HuH-7.5 (cell line): ENCODE results near the gene GPR82.
"Not testable (repeated sequence)": the region's sequence is repeated elsewhere in the genome, so short reads cannot be mapped to it uniquely, and the experiment has no call there.

Experiments
- DNase-seq: peaks from one replicate; pipeline ENCODE4 v3.0.0; 2011; ENCODE audit warnings: low spot score

GPR82 gene

GRCh38 chrX:41719610-41720009, 4.4 kb upstream of the GPR82 start:
- not testable (repeated sequence) for DNase-seq

- DNase-seq, result no peak
These were observed 3.7 kb upstream of the GPR82 start for GRCh38 chrX:41720125-41720779.

GRCh38 chrX:41721590-41721989, 2.4 kb upstream of the GPR82 start:
- DNase-seq, result no peak

- DNase-seq, result no peak
These were observed 1.8 kb upstream of the GPR82 start for GRCh38 chrX:41722214-41722613.

GRCh38 chrX:41722816-41723618, 964 bp upstream of the GPR82 start:
- DNase-seq, result no peak

GRCh38 chrX:41728125-41728524, 4.1 kb downstream of the GPR82 start:
- no peak for DNase-seq

GRCh38 chrX:41730081-41730480, 6.1 kb downstream of the GPR82 start:
- DNase-seq, result no peak

- no peak for DNase-seq
These were observed 8.3 kb downstream of the GPR82 start for GRCh38 chrX:41732260-41732659.

GRCh38 chrX:41733939-41734338, 10.0 kb downstream of the GPR82 start:
- no peak for DNase-seq

- DNase-seq, result no peak
These were observed 10.5 kb downstream of the GPR82 start for GRCh38 chrX:41734530-41734929.

GRCh38 chrX:41737065-41737464, 13.1 kb downstream of the GPR82 start:
- no peak for DNase-seq

- no peak for DNase-seq
These were observed 15.9 kb downstream of the GPR82 start for GRCh38 chrX:41739871-41740270.

- DNase-seq, result no peak
These were observed 26.7 kb downstream of the GPR82 start for GRCh38 chrX:41750716-41751115.

GRCh38 chrX:41758401-41758800, 34.4 kb downstream of the GPR82 start:
- no peak for DNase-seq

GRCh38 chrX:41759817-41760216, 35.8 kb downstream of the GPR82 start:
- no peak for DNase-seq

GRCh38 chrX:41761169-41761568, 37.2 kb downstream of the GPR82 start:
- no peak for DNase-seq

- no peak for DNase-seq
These were observed 37.7 kb downstream of the GPR82 start for GRCh38 chrX:41761702-41762101.

- no peak for DNase-seq
These were observed 55.1 kb downstream of the GPR82 start for GRCh38 chrX:41779030-41779564.
